Osteocyte (in vitro differentiated cells): Measurements from ENCODE around the gene TENM4. TPM values are rescaled to one million over a fixed set of nuclear protein-coding genes. Genes with fewer than 3 reads are reported as not detected.
A peak's percentile ranks its signal among the peaks of the same experiment; 100 is the strongest.

Experiments used
- DNase-seq: peaks from one replicate; pipeline ENCODE4 v3.0.0; 2021; ENCODE audit warnings: mixed read lengths; ENCODE audit not compliant: unreplicated experiment; ENCODE audit errors: extremely low spot score
- H3K27ac Mint-ChIP-seq: one replicate; pipeline ENCODE4 v1.8.0; 2021; ENCODE audit warnings: mild to moderate bottlenecking, mixed read lengths; ENCODE audit not compliant: unreplicated experiment
- H3K27me3 Mint-ChIP-seq: one replicate; pipeline ENCODE4 v1.8.0; 2021; ENCODE audit warnings: mixed read lengths; ENCODE audit not compliant: unreplicated experiment
- H3K36me3 Mint-ChIP-seq: one replicate; pipeline ENCODE4 v1.8.0; 2021; ENCODE audit warnings: mixed read lengths; ENCODE audit not compliant: unreplicated experiment
- H3K4me1 Mint-ChIP-seq: one replicate; pipeline ENCODE4 v1.8.0; 2021; ENCODE audit warnings: mixed read lengths; ENCODE audit not compliant: unreplicated experiment
- H3K4me3 Mint-ChIP-seq: one replicate; pipeline ENCODE4 v1.8.0; 2021; ENCODE audit warnings: mild to moderate bottlenecking, moderate library complexity, mixed read lengths; ENCODE audit not compliant: unreplicated experiment
- H3K9me3 Mint-ChIP-seq: one replicate; pipeline ENCODE4 v1.8.0; 2021; ENCODE audit warnings: mixed read lengths; ENCODE audit not compliant: unreplicated experiment
- total RNA-seq: library from RNA; stranded (reverse); gene quantifications from 2 replicates; pipeline ENCODE4 v1.2.1, GENCODE V29; 2021
- TF ChIP-seq, protein P1 (sequence below): fragments of 200-600 bp; sonication (generic); IDR thresholded peaks from 2 replicates; pipeline ENCODE4 v1.5.0; 2021; ENCODE audit warnings: antibody characterized with exemption, mild to moderate bottlenecking, moderate library complexity

TENM4 gene
- total RNA-seq, 1 donor from 2014 or later, result 74.1 TPM

- no peak for DNase-seq
- Mint-ChIP-seq H3K4me3 (no peak overlapping the region), H3K36me3 (no peaks in the 10 kb centered on the region), H3K27ac (no peak overlapping the region), H3K9me3 (no peaks in the 10 kb centered on the region), H3K27me3 (no peaks in the 10 kb centered on the region), H3K4me1 (peaks cover 45% of the 10 kb centered on the region)
- TF ChIP-seq, protein P1, sequence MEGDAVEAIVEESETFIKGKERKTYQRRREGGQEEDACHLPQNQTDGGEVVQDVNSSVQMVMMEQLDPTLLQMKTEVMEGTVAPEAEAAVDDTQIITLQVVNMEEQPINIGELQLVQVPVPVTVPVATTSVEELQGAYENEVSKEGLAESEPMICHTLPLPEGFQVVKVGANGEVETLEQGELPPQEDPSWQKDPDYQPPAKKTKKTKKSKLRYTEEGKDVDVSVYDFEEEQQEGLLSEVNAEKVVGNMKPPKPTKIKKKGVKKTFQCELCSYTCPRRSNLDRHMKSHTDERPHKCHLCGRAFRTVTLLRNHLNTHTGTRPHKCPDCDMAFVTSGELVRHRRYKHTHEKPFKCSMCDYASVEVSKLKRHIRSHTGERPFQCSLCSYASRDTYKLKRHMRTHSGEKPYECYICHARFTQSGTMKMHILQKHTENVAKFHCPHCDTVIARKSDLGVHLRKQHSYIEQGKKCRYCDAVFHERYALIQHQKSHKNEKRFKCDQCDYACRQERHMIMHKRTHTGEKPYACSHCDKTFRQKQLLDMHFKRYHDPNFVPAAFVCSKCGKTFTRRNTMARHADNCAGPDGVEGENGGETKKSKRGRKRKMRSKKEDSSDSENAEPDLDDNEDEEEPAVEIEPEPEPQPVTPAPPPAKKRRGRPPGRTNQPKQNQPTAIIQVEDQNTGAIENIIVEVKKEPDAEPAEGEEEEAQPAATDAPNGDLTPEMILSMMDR, result no peak
Measured at GRCh38 chr11:78823588-78823987, 617.2 kb downstream of the TENM4 start.

- no peaks in the 10 kb centered on the region for H3K36me3 Mint-ChIP-seq
- no peak overlapping the region for H3K4me3 Mint-ChIP-seq
- H3K27me3 Mint-ChIP-seq, result no peaks in the 10 kb centered on the region
- DNase-seq, result no peak
- H3K27ac Mint-ChIP-seq, result no peak overlapping the region
- peaks cover 48% of the 10 kb centered on the region for H3K4me1 Mint-ChIP-seq
- no peaks in the 10 kb centered on the region for H3K9me3 Mint-ChIP-seq
- TF ChIP-seq, protein P1, result no peak
Measured at GRCh38 chr11:78822931-78823423, 617.9 kb downstream of the TENM4 start.

DNA sequence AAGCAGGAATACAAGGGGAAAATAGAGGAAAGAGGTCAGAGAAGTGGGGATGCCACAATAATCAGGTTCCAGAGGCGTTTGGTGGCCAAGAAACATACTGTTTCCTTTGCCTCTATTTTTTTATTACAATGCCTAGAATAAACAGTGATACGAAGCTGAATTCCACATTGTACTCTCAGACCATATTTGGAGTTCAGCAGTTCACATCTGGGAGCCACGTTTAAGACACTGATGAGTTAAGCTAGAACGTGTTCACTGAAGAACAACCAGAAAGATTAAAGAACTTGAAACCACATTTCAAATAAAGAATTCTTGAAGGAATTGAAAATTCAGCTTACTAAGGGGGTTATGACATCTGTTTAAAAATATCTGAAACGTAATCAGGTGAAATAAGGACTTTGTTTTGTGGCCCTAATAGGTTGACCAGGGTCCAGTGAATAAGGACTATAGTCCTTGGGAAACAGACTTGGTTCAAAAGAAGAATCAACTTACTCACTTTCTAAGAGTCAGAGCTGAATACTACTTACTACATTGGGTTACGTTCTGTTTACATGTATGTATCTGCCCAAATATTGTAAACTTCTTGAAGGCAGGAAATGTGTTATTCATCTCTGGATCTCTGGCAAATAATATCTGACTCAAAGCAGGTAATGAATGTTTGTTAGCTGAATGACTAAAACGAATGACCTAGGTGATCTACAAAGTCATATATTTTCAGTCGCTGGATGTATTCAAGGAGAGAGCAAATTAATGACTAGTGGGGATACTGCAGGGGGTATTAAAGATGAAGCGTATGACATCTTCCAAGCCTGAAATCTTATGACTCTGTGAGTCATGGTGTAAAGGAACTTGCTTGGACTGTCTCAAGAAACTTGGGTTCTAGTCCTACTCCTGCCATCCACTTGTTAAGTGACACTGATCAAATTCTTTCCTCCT, 619.2 kb downstream of the TENM4 start:
- Mint-ChIP-seq H3K9me3 (no peaks in the 10 kb centered on the region), H3K27me3 (no peaks in the 10 kb centered on the region), H3K4me3 (no peak overlapping the region), H3K4me1 (peaks cover 47% of the 10 kb centered on the region), H3K27ac (no peak overlapping the region), H3K36me3 (no peaks in the 10 kb centered on the region)
- TF ChIP-seq, protein P1, result no peak
- no peak for DNase-seq

GRCh38 chr11:78820741-78821140, 620.1 kb downstream of the TENM4 start:
- TF ChIP-seq, protein P1, result no peak
- H3K36me3 Mint-ChIP-seq, result no peaks in the 10 kb centered on the region
- DNase-seq, result no peak

GRCh38 chr11:78818201-78818600, 622.6 kb downstream of the TENM4 start:
- H3K4me1 Mint-ChIP-seq, result peaks cover 42% of the 10 kb centered on the region
- H3K9me3 Mint-ChIP-seq, result no peaks in the 10 kb centered on the region
- H3K36me3 Mint-ChIP-seq, result peaks cover 3% of the 10 kb centered on the region
- H3K27ac Mint-ChIP-seq, result peak overlapping the region; percentile 25
- no peak overlapping the region for H3K4me3 Mint-ChIP-seq
- DNase-seq, result no peak
- TF ChIP-seq, protein P1, result no peak
- no peaks in the 10 kb centered on the region for H3K27me3 Mint-ChIP-seq

More at GRCh38 chr11:78820741-78821140, 620.1 kb downstream of the TENM4 start:
- peak overlapping the region; percentile 18 for H3K27ac Mint-ChIP-seq
- no peak overlapping the region for H3K4me3 Mint-ChIP-seq
- no peaks in the 10 kb centered on the region for H3K9me3 Mint-ChIP-seq
- no peaks in the 10 kb centered on the region for H3K27me3 Mint-ChIP-seq
- H3K4me1 Mint-ChIP-seq, result peaks cover 47% of the 10 kb centered on the region
